Adrenal gland (tissue), 12 donors: ENCODE results near the gene HRH4. TPM values are rescaled to one million over a fixed set of nuclear protein-coding genes. Genes with fewer than 3 reads are reported as not detected.

Experiments used
- DNase-seq, 7 donors: peaks; one replicate each; pipeline ENCODE4 v3.0.0-alpha.2; 2019 to 2020
- H3K27ac ChIP-seq, 5 donors: fragments of 200-600 bp; sonication (generic) in 4 of 5; 1 replicate in 3 of 5; 2 replicates in 2 of 5; pipeline versions ENCODE4 v1.5.1 to v1.8.0; 2016 to 2020; ENCODE audit warnings: mild to moderate bottlenecking in 1 of 5
- H3K27me3 ChIP-seq: fragments of 200-600 bp; 2 replicates; pipeline ENCODE4 v1.8.0; 2021
- H3K36me3 ChIP-seq, 2 donors: fragments of 200-600 bp; replicated peaks in 1 of 2; 1 replicate in 1 of 2; 2 replicates in 1 of 2; pipeline versions ENCODE4 v1.5.1 to v1.8.0; 2018 to 2022
- H3K4me1 ChIP-seq, 2 donors: fragments of 200-600 bp; replicated peaks in 1 of 2; 1 replicate in 1 of 2; 2 replicates in 1 of 2; pipeline versions ENCODE4 v1.5.1 to v1.8.0; 2018 to 2021
- H3K4me3 ChIP-seq, 4 donors: fragments of 200-600 bp; sonication (generic) in 3 of 4; one replicate each; pipeline ENCODE4 v1.5.1; 2016 to 2018
- H3K9me3 ChIP-seq, 3 donors: fragments of 200-600 bp; sonication (generic) in 1 of 3; replicated peaks in 1 of 3; 1 replicate in 2 of 3; 2 replicates in 1 of 3; pipeline versions ENCODE4 v1.5.1 to v1.8.0; 2016 to 2021
- POLR2A ChIP-seq, 2 donors: fragments of 450-650 bp; IDR thresholded peaks; one replicate each; pipeline ENCODE4 v1.6.1; 2017; ENCODE audit warnings: antibody characterized with exemption in 2 of 2, mild to moderate bottlenecking in 2 of 2, moderate library complexity in 1 of 2
- WGBS, 4 donors: extraction: QIAGEN DNeasy Blood & Tissue Kit in 2 of 4; methylation state at CpG; one replicate each; pipeline versions ENCODE4 v1.1.5 to v1.1.7; 2013 to 2017; 5-methylcytosine and 5-hydroxymethylcytosine counted together
- intact Hi-C, 2 donors: fragments of 100-400 bp; cut with DNase I; formaldehyde crosslinking; loops; one replicate each; pipeline versions ENCODE4 v1.14.1 to v1.15.0; 2022 to 2023
- polyA plus RNA-seq, 3 donors: library from polyadenylated mRNA; stranded (reverse); fragments of 200-250 nt in 2 of 3; fragments of 350-450 nt in 1 of 3; fragmentation: Illumina TruSeq in 1 of 3; extraction: RNeasy Lipid Tissue Mini Kit (QIAGEN cat#74804) in 1 of 3; gene quantifications; one replicate each; pipeline ENCODE4 v1.2.3, GENCODE V29; 2013 to 2014
- total RNA-seq, 9 donors: library from RNA; depleted of rRNA in 4 of 9; stranded (reverse); fragments of >200 nt in 4 of 9; fragments of 120-200 nt in 1 of 9; fragmentation: NEBNext Ultra II Directional in 1 of 9; extraction: Animal tissue kit (Norgen Biotek cat#: 25700) in 1 of 9; gene quantifications; one replicate each; pipeline versions ENCODE4 v1.1.0 to v1.2.4, GENCODE V29; 2013 to 2023
- TF ChIP-seq, protein P1 (sequence below), 6 experiments: fragments of 450-650 bp in 4 of 6; fragments of 200-600 bp in 2 of 6; sonication (generic) in 1 of 6; IDR thresholded peaks; 1 replicate in 5 of 6; 2 replicates in 1 of 6; pipeline versions ENCODE4 v1.5.1 to v1.8.0; 2016 to 2021; ENCODE audit warnings: antibody characterized with exemption in 6 of 6, mild to moderate bottlenecking in 2 of 6, moderate library complexity in 1 of 6
- donor health status: healthy with polysubstance abuse.
- donor health status: Bipolar disorder and iron deficiency.
- donor health status: DM: yes; HTN: yes; CAD: no.
- donor health status: DM: no; HTN: no; CAD: no.
- donor health status: DM: no; HTN: no; CAD: no.
- donor health status: DM: yes; HTN: yes; CAD: no.

The HRH4 gene
- total and polyA plus RNA-seq, 12 donors = 0.03 to 0.13 (median 0.06) TPM; not detected in 8

GRCh38 chr18:24420551-24420950, 39.9 kb upstream of the HRH4 start:
- 77 to 91% (median 87%) methylated on average over 4 of the region's 4 CpGs for WGBS, 4 donors
- H3K4me1 ChIP-seq = no peaks in the 10 kb centered on the region
- H3K27me3 ChIP-seq = peaks cover 17% of the 10 kb centered on the region
- no peaks in the 10 kb centered on the region for H3K9me3 ChIP-seq
- no peak overlapping the region for H3K4me3 ChIP-seq
- intact Hi-C loops = no loop called here
- no peak overlapping the region for H3K27ac ChIP-seq
- no peak for TF ChIP-seq POLR2A (IDR thresholded peaks at IDR 0.05)
- TF ChIP-seq, protein P1, sequence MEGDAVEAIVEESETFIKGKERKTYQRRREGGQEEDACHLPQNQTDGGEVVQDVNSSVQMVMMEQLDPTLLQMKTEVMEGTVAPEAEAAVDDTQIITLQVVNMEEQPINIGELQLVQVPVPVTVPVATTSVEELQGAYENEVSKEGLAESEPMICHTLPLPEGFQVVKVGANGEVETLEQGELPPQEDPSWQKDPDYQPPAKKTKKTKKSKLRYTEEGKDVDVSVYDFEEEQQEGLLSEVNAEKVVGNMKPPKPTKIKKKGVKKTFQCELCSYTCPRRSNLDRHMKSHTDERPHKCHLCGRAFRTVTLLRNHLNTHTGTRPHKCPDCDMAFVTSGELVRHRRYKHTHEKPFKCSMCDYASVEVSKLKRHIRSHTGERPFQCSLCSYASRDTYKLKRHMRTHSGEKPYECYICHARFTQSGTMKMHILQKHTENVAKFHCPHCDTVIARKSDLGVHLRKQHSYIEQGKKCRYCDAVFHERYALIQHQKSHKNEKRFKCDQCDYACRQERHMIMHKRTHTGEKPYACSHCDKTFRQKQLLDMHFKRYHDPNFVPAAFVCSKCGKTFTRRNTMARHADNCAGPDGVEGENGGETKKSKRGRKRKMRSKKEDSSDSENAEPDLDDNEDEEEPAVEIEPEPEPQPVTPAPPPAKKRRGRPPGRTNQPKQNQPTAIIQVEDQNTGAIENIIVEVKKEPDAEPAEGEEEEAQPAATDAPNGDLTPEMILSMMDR (IDR thresholded peaks at IDR 0.05) = no peak
- no peak for DNase-seq
- H3K36me3 ChIP-seq = no peaks in the 10 kb centered on the region

DNA sequence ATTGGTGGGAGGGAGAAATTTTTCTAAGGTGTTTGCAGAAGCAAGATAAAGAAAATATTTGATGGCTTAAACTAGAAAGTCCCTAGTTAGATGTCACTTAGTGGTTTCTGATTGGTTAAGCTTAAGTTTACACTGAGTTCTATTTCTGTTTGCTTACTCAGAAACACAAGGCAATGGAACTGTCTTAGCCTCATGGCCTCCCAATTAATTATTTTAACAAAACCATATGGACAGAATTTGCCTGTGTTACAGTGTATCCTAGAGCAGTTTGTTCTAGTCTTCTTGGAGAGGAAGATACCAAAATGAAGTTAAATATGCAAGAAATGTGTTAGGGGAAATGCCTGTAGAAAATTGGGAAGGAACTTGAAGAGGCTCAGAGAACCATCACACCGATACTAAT, 38.6 kb upstream of the HRH4 start:
- Histone ChIP-seq H3K27me3 (peaks cover 17% of the 10 kb centered on the region), H3K27ac (no peak overlapping the region), H3K4me1 (no peaks in the 10 kb centered on the region), H3K36me3 (no peaks in the 10 kb centered on the region), H3K9me3 (no peaks in the 10 kb centered on the region), H3K4me3 (no peak overlapping the region)
- intact Hi-C loops = no loop called here
- no peak for DNase-seq
- TF ChIP-seq POLR2A (IDR thresholded peaks at IDR 0.05) = no peak
- TF ChIP-seq, protein P1 (IDR thresholded peaks at IDR 0.05) = no peak
- 61 to 91% (median 69%) methylated on average over 1 of the region's 1 CpG for WGBS, 4 donors

DNA sequence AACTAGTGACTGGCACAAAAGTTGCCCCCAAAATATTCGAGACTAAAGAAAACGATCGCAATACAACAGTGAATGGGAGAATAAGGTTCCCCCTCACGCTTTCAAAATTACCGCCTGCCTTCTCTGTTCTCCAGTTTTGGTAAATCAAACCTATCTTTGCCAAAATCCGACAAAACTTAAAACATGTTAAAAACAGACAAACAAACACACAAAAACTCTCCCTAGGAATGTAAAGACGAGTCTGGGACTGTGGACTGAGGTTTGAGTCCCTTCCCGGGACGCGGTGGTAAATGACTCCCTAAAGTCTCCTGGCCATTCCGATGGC, 34.4 kb upstream of the HRH4 start:
- WGBS, 4 donors = 29 to 36% (median 31%) methylated on average over 11 of the region's 11 CpGs

GRCh38 chr18:24426398-24427294, 33.8 kb upstream of the HRH4 start, which contains the start of gene IMPACT:
Gene IMPACT (plus strand): TSS chr18:24426670. CDS start chr18:24426757, 87 bp downstream.
- peak within 1 kb of the TSS; percentile 6 to 90 (median 76) for H3K27ac ChIP-seq
- peak; percentile 73 to 89 (median 85) for DNase-seq

More for the DNA sequence above, 34.4 kb upstream of the HRH4 start:
- DNase-seq = no peak
- Histone ChIP-seq H3K9me3 (no peaks in the 10 kb centered on the region), H3K27me3 (peaks cover 3% of the 10 kb centered on the region), H3K27ac (peak overlapping the region; percentile 6 to 90 (median 76)), H3K4me3 (peak overlapping the region; percentile 38 to 96 (median 54)), H3K36me3 (no peaks in the 10 kb centered on the region), H3K4me1 (peaks cover 0 to 21% of the 10 kb centered on the region in 2 donors)
- intact Hi-C loops = no loop called here
- no peak for TF ChIP-seq POLR2A (IDR thresholded peaks at IDR 0.05)
- TF ChIP-seq, protein P1 (IDR thresholded peaks at IDR 0.05) = no peak

More at GRCh38 chr18:24426398-24427294, 33.8 kb upstream of the HRH4 start, which contains the start of gene IMPACT:
- TF ChIP-seq, protein P1 (IDR thresholded peaks at IDR 0.05) = no peak
- TF ChIP-seq POLR2A (IDR thresholded peaks at IDR 0.05) = peak; percentile 45 to 65
- Histone ChIP-seq H3K36me3 (no peaks in the 10 kb centered on the region), H3K4me3 (peak within 1 kb of the TSS; percentile 38 to 96 (median 54)), H3K9me3 (no peaks in the 10 kb centered on the region), H3K27me3 (peaks cover 3% of the 10 kb centered on the region), H3K4me1 (peaks cover 0 to 21% of the 10 kb centered on the region in 2 donors)
- WGBS, 4 donors = 1 to 6% (median 2%) methylated on average over 8 to 82 of the region's 82 CpGs
- intact Hi-C loops = no loop called here
